Skeletal muscle tissue (tissue), 4 donors: Measurements from ENCODE around the gene COPZ1. TPM values are rescaled to one million over a fixed set of nuclear protein-coding genes. Genes with fewer than 3 reads are reported as not detected.

Source experiments
- H3K27ac ChIP-seq: one replicate; pipeline ENCODE4 v1.7.0; 2013; ENCODE audit warnings: mild to moderate bottlenecking, low read depth, low read length, inconsistent platforms
- H3K27me3 ChIP-seq, 3 donors: one replicate each; pipeline ENCODE4 v1.7.0; 2013; ENCODE audit warnings: low read length in 3 of 3; ENCODE audit not compliant: control insufficient read depth in 3 of 3, insufficient read depth in 3 of 3
- H3K36me3 ChIP-seq, 3 donors: one replicate each; pipeline ENCODE4 v1.7.0; 2013; ENCODE audit warnings: low read length in 3 of 3; ENCODE audit not compliant: control insufficient read depth in 3 of 3, insufficient read depth in 3 of 3
- H3K4me1 ChIP-seq, 3 donors: one replicate each; pipeline ENCODE4 v1.7.0; 2013; ENCODE audit warnings: low read length in 3 of 3, mild to moderate bottlenecking in 3 of 3; ENCODE audit not compliant: control insufficient read depth in 3 of 3, insufficient read depth in 3 of 3
- H3K4me3 ChIP-seq, 3 donors: one replicate each; pipeline ENCODE4 v1.7.0; 2013; ENCODE audit warnings: low read length in 3 of 3
- H3K9ac ChIP-seq, 3 donors: one replicate each; pipeline ENCODE4 v1.7.0; 2013; ENCODE audit warnings: low read length in 3 of 3, mild to moderate bottlenecking in 3 of 3, moderate library complexity in 2 of 3, low read depth in 1 of 3
- H3K9me3 ChIP-seq, 3 donors: one replicate each; pipeline ENCODE4 v1.7.0; 2013; ENCODE audit warnings: low read length in 3 of 3; ENCODE audit not compliant: control insufficient read depth in 3 of 3
- total RNA-seq: library from RNA; depleted of rRNA; stranded (reverse); fragments of >200 nt; gene quantifications from one replicate; pipeline ENCODE4 v1.2.3, GENCODE V29; 2014
- donor health status: Osteomylitis.

COPZ1 gene
- total RNA-seq, 1 donor from 2014 or later, result 62.6 TPM

DNA sequence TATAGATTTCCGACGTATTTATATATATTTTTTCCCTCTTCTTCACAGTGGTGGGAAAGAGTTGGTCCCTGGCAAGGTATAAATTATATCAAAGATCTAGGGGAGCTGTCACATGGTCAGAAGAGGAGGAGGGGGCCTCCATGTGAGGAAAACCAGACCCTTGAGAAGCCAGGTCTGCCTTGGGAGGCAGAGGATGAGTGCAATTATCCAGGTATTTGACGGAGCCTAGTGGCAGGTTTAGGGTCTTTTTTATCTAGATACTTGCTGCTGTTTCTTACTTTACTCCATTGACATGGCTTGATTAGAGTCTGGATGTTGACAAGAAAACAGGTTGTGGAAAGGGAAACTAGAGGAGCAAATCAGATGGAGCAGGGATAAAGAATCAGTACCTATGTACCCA, 5.5 kb downstream of the COPZ1 start:
- Histone ChIP-seq H3K9ac (no peak overlapping the region), H3K27me3 (no peaks in the 10 kb centered on the region), H3K36me3 (peaks cover 0 to 10% (median 0%) of the 10 kb centered on the region in 3 donors), H3K27ac (no peak overlapping the region), H3K4me3 (no peak overlapping the region), H3K9me3 (no peaks in the 10 kb centered on the region), H3K4me1 (peaks cover 7 to 13% (median 11%) of the 10 kb centered on the region in 3 donors)

DNA sequence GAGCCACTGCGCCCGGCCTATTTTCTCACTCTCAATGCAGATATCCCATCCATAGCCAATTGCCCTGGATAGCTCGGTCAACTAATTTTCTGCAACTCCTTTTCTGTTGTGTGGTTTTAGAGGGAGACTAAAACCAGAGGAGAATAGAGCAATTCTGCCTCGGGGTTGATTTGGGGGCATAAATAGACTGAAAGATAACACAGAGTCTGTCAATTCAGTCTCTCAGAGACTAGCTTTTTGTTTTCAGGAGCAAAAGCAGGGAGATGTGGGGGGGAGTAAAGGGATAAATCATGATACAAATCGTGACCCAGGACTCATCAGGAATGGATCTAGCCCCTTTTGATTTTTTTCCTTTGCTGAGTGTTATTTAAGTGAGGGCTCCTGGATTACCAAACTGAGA, 6.5 kb downstream of the COPZ1 start:
- Histone ChIP-seq H3K4me1 (peaks cover 4 to 9% (median 5%) of the 10 kb centered on the region in 3 donors), H3K27me3 (no peaks in the 10 kb centered on the region), H3K27ac (no peak overlapping the region), H3K36me3 (peaks cover 0 to 10% (median 0%) of the 10 kb centered on the region in 3 donors), H3K9me3 (no peaks in the 10 kb centered on the region), H3K9ac (no peak overlapping the region), H3K4me3 (no peak overlapping the region)

DNA sequence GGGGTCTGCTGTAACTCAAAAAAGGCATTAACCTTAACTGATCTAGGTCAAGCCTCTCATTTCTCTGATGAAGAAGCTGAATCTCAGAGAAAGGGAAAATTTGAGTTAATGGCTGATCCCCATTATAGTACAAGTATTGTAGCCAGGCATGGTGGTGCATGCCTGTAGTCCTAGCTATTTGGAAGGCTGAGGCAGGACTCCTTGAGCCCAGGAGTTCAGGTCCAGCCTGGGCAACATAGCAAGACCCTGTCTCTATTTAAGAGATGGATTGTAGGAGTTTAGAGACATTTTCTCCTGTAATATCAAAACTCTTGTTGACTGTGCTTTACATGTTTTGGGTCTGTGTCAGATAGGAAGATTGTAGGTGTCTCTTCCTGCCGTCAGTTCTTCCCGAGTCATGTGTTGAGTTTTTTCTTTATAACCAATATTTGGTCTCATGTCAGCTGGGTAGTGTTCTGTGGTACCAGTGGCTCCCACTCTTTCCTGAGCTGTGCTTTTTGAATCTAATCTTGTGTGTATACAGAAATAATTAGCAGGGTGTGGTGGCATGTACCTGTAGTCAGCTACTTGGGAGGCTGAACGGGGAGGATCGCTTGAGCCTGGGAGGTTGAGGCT, 8.6 kb downstream of the COPZ1 start:
- H3K27ac ChIP-seq, result no peak overlapping the region
- peaks cover 14 to 17% (median 16%) of the 10 kb centered on the region in 3 donors for H3K4me1 ChIP-seq
- no peaks in the 10 kb centered on the region for H3K27me3 ChIP-seq
- H3K36me3 ChIP-seq, result peaks cover 0 to 10% (median 0%) of the 10 kb centered on the region in 3 donors
- no peak overlapping the region for H3K9ac ChIP-seq
- H3K9me3 ChIP-seq, result no peaks in the 10 kb centered on the region
- no peak overlapping the region for H3K4me3 ChIP-seq

DNA sequence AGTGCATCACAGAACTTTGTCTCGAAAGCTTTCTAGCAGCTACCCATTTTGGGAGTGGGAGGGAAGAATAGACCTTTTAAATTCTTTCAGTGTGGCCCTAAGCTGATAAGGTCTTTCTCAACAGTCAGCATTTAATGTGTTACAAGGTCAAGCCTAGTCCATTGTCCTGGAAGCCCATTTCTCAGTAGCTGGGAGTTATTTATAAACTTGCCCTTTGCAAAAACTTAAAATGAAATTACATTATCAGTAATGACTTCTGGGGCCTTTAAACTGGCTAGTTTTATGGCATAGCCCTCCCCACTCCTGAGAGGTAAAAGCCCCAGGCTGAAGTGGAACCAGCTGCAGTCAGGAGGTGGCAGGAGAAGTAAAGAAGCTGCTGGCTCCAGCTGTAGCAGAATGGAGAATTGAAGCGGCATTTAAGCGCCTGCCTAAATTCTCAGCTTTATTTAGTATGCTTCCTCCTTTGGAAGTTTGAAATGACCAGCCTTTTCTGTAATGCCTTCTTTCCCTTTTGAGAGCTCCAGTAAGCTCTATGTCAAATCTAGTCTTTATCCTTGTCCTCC, 12.4 kb downstream of the COPZ1 start:
- H3K27ac ChIP-seq, result no peak overlapping the region
- peak overlapping the region in 1 of 3 donors; percentile 10 for H3K9ac ChIP-seq
- H3K4me1 ChIP-seq, result peaks cover 22 to 26% (median 25%) of the 10 kb centered on the region in 3 donors
- H3K27me3 ChIP-seq, result no peaks in the 10 kb centered on the region
- H3K36me3 ChIP-seq, result peaks cover 4 to 9% (median 7%) of the 10 kb centered on the region in 3 donors
- peak overlapping the region in 1 of 3 donors; percentile 7 for H3K4me3 ChIP-seq
- H3K9me3 ChIP-seq, result no peaks in the 10 kb centered on the region

DNA sequence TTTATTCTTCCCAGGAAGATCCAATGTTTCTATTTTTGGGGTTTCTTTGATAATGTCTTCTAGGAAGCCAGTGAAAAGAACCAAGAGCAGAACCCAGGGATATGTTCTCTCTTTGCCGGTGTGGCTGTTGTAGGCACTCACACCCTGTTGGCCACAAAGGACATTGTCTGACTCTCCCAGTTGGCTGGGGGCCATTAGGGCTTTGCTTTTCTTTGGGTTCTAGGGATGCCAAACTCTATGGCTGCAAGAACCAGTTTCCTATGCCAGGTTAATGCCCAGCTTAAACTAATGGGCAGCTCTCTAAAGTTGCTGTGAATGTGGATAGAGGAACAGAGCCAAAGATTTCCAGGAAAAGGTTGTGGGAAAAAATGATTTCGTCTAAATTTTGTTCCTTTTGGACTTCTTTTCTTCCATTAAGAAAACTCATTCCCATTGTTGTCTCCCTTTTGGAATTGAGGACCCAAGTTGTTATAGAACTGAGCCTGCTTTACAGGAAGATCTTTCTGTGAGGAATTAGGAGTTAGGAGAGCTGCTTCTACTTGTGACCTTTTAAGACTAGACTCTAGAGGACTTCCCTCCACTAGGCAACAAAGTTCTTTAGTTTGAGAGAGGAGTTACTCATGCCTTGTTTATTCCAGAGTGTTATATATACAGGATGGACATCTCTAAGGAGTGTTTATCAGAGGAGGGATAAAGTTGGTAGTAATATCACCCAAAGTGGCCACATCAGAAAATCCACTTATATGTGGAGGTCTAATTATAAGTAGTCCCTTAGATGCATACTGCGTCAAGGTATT, 13.1 kb downstream of the COPZ1 start:
- H3K4me3 ChIP-seq, result peak overlapping the region in 1 of 3 donors; percentile 7
- H3K9me3 ChIP-seq, result no peaks in the 10 kb centered on the region
- H3K27ac ChIP-seq, result no peak overlapping the region
- H3K36me3 ChIP-seq, result peaks cover 8 to 16% (median 13%) of the 10 kb centered on the region in 3 donors
- peak overlapping the region in 1 of 3 donors; percentile 10 for H3K9ac ChIP-seq
- peaks cover 22 to 26% (median 25%) of the 10 kb centered on the region in 3 donors for H3K4me1 ChIP-seq
- H3K27me3 ChIP-seq, result no peaks in the 10 kb centered on the region

DNA sequence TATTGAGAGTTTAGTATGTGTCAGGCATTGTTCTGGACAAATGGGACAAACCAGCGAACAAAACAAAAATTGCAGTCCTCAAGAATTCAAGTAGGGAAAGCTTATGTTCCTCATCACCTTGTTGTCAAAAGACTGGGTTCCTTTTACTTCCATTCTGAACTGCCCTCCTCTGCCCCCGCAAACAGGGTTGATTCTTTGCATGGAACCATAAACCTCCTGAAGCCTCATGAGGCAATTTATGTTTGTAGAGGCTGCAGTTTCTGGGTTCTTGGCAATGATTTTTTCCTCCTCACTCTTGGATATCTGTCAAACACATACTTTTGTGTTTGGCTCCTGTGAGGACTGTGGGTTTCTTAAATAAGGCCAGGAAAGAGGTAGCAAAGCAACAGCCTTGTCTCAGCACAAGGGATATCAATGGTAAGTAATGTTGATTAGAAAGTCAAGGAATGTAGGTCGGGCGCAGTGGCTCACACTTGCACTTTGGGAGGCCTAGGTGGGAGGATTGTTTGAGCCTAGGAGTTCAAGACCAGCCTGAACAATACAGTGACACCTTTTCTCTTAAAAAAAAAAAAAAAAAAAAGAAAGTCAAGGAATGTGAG, 13.9 kb downstream of the COPZ1 start:
- Histone ChIP-seq H3K27ac (no peak overlapping the region), H3K9ac (no peak overlapping the region), H3K4me1 (peaks cover 22 to 26% (median 25%) of the 10 kb centered on the region in 3 donors), H3K36me3 (peaks cover 13 to 21% (median 20%) of the 10 kb centered on the region in 3 donors), H3K4me3 (no peak overlapping the region), H3K9me3 (no peaks in the 10 kb centered on the region), H3K27me3 (no peaks in the 10 kb centered on the region)

DNA sequence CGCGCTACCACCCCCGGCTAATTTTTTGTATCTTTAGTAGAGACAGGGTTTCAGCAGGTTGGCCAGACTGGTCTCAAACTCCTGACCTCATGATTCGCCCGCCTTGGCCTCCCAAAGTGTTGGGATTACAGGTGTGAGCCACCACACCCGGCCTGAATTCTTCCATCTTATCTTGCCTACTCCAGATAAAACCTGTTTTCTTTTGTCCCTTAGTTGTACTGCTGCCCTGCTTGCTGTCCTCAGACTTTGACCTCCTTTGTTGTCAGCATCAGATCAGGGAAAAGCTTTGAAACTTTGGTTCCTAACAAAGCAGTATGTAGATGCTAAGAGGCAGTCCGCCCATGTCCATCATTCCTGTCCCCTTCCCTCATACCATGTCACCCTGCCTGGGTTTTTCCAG, 15.9 kb downstream of the COPZ1 start:
- Histone ChIP-seq H3K9me3 (no peaks in the 10 kb centered on the region), H3K4me1 (peaks cover 22 to 26% (median 25%) of the 10 kb centered on the region in 3 donors), H3K27ac (peak overlapping the region; percentile 58), H3K9ac (no peak overlapping the region), H3K27me3 (no peaks in the 10 kb centered on the region), H3K4me3 (no peak overlapping the region), H3K36me3 (peaks cover 18 to 33% (median 29%) of the 10 kb centered on the region in 3 donors)

DNA sequence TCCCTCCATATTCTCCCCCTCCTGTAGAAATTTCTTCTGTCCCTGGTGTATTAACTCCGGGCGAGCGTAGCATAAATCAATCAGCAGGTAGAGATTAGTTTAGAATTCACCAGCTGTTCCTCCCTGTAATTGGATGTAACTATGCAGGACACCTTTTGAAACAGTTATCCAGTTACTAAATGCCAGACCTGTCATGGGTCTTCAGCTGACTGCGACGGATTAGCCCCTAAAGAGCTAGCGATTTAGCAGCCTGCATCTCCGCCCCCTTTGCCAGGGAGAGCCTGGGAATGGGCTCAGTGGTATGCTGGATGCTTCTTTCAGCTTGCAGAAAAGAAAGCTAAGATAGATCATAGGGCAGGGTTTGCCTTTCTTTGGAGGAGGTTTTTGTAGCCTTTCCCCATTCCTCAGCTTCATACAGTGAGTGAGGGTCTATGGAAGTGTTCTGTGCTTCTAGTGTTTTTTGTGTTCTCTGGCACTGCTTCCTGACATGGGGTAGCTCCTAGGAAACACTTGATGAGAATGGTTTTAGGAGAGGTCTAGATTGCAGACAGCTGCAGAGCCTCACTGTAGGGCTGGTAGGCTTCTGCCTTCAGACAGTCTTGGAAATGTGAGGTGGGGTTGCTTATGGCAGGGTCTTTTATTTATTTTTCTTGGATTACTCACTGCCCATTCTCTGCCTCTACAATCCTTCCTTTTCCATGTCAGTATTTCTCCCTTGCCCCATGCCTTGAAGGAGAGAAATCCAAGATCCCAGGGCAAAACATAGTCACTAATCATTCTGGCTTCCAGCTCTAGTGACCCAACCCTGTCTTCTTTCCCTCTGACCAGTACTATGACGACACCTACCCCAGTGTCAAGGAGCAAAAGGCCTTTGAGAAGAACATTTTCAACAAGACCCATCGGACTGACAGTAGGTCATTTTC, 16.7 kb downstream of the COPZ1 start:
- Histone ChIP-seq H3K27ac (peak overlapping the region; percentile 63), H3K9ac (no peak overlapping the region), H3K4me1 (peaks cover 22 to 26% (median 25%) of the 10 kb centered on the region in 3 donors), H3K27me3 (no peaks in the 10 kb centered on the region), H3K36me3 (peaks cover 20 to 35% (median 29%) of the 10 kb centered on the region in 3 donors), H3K4me3 (no peak overlapping the region), H3K9me3 (no peaks in the 10 kb centered on the region)

DNA sequence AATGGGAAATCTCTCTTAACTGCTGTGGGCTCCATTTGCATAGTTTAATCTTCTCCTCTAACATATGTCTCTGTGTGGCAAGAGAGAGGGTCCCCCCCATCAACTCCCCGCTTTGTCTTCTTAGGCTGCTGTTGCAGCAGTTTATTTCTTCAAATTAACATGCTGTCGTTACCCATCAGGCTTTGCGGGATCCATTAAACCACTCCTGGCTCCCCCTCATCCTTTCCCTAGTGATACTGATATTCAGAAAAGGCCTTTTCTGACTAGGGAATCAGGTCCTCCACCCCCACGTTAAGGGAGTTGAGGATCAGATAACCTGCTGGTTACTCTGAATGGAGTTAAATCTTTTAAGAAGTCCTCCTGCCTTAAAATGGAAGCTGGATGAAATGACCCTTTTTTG, 24.1 kb downstream of the COPZ1 start:
- no peak overlapping the region for H3K9ac ChIP-seq
- peaks cover 12 to 21% (median 16%) of the 10 kb centered on the region in 3 donors for H3K4me1 ChIP-seq
- H3K9me3 ChIP-seq, result no peaks in the 10 kb centered on the region
- H3K27ac ChIP-seq, result no peak overlapping the region
- H3K36me3 ChIP-seq, result peaks cover 37 to 52% (median 46%) of the 10 kb centered on the region in 3 donors
- no peaks in the 10 kb centered on the region for H3K27me3 ChIP-seq
- H3K4me3 ChIP-seq, result no peak overlapping the region
